Panc1 (cell line): ENCODE data around the gene TPP1. TPM values are rescaled to one million over a fixed set of nuclear protein-coding genes. Genes with fewer than 3 reads are reported as not detected.

Experiments used
- ATAC-seq: fragments of 200-7000 bp; cut with Tn5 transposase; 2 replicates; pipeline ENCODE4 v1.9.1; 2020; ENCODE audit warnings: mild to moderate bottlenecking, moderate library complexity
- BruUV-seq: library from RNA; stranded (reverse); fragments of 400-500 nt; replicated peaks from 2 replicates; lab custom pipeline; 2021; lab: Mats Ljungman, UMichigan
- CTCF ChIA-PET: fragments of 300-600 bp; sonication (Branson Sonifier 250); formaldehyde crosslinking; loops from one replicate; lab custom pipeline; 2022; ENCODE audit warnings: antibody characterized with exemption; lab: Charles Lee
- POLR2A ChIA-PET: fragments of 300-600 bp; sonication (Branson Sonifier 250); formaldehyde crosslinking; loops from one replicate; lab custom pipeline; 2022; ENCODE audit warnings: antibody characterized with exemption; lab: Charles Lee
- DNase-seq: peaks from one replicate; pipeline ENCODE4 v3.0.0-alpha.2; 2010; ENCODE audit warnings: low read depth, low spot score
- H3K27ac ChIP-seq: 2 replicates; pipeline ENCODE4 v1.5.1; 2011; ENCODE audit warnings: mild to moderate bottlenecking, low read length, inconsistent platforms
- H3K27me3 ChIP-seq: fragments of 200-500 bp; sonication (Bioruptor generic); 2 replicates; pipeline ENCODE4 v1.6.0; 2014; ENCODE audit warnings: low read length, inconsistent platforms; ENCODE audit not compliant: control insufficient read depth, insufficient read depth
- H3K36me3 ChIP-seq: fragments of 200-500 bp; sonication (Bioruptor generic); 2 replicates; pipeline ENCODE4 v1.5.1; 2014; ENCODE audit warnings: inconsistent platforms, mild to moderate bottlenecking, low read length, moderate library complexity; ENCODE audit not compliant: control insufficient read depth, insufficient read depth
- H3K4me1 ChIP-seq: 2 replicates; pipeline ENCODE4 v1.5.1; 2011; ENCODE audit warnings: inconsistent platforms, mild to moderate bottlenecking, low read length, moderate library complexity; ENCODE audit not compliant: control insufficient read depth, insufficient read depth
- H3K4me3 ChIP-seq, 2 experiments: 2 replicates each; pipeline ENCODE4 v1.5.1; 2011 to 2012; ENCODE audit warnings: low read depth in 2 of 2, low read length in 2 of 2, mild to moderate bottlenecking in 2 of 2, inconsistent platforms in 1 of 2, moderate library complexity in 1 of 2
- H3K9me3 ChIP-seq: fragments of 200-500 bp; sonication (Bioruptor generic); 2 replicates; pipeline ENCODE4 v1.5.1; 2014; ENCODE audit warnings: low read depth, mild to moderate bottlenecking, inconsistent platforms, low read length, moderate library complexity; ENCODE audit not compliant: control insufficient read depth, insufficient read depth
- CTCF ChIP-seq: fragments of 450-650 bp; IDR thresholded peaks from 2 replicates; pipeline ENCODE4 v1.5.1; 2017; ENCODE audit warnings: mild to moderate bottlenecking
- POLR2AphosphoS5 ChIP-seq: IDR thresholded peaks from 2 replicates; pipeline ENCODE4 v1.6.1; 2012; ENCODE audit warnings: mild to moderate bottlenecking, low read depth, low read length, moderate library complexity
- REST ChIP-seq, 2 experiments: IDR thresholded peaks; 2 replicates each; pipeline ENCODE4 v1.6.1; 2011 to 2012; ENCODE audit warnings: low read depth in 2 of 2, control low read depth in 1 of 2, low read length in 1 of 2, mild to moderate bottlenecking in 1 of 2, moderate library complexity in 1 of 2; ENCODE audit not compliant: insufficient read depth in 1 of 2
- SIN3A ChIP-seq: IDR thresholded peaks from 2 replicates; pipeline ENCODE4 v1.6.1; 2012; ENCODE audit warnings: low read depth, mild to moderate bottlenecking, low read length, moderate library complexity, borderline replicate concordance; ENCODE audit not compliant: insufficient read depth
- TCF7L2 ChIP-seq: IDR thresholded peaks from 2 replicates; pipeline ENCODE4 v1.6.1; 2011; ENCODE audit warnings: mild to moderate bottlenecking, low read depth, low read length, inconsistent platforms
- in situ Hi-C: cut with HindIII; loops from 2 replicates; pipeline ENCODE4 v1.10.0; 2016; ENCODE audit warnings: low sequenced_read_pairs, low pct_unique_long_range_greater_than_20kb
- intact Hi-C: fragments of 100-400 bp; cut with micrococcal nuclease; formaldehyde crosslinking; loops from one replicate; pipeline ENCODE4 v1.10.0; 2022; ENCODE audit not compliant: unreplicated experiment
- total RNA-seq: library from RNA; stranded (reverse); gene quantifications from one replicate; pipeline ENCODE4 v1.2.1, GENCODE V29; 2021; ENCODE audit not compliant: unreplicated experiment

TPP1 gene
- total RNA-seq, 1 experiment from 2014 or later: 200 TPM

GRCh38 chr11:6576471-6577373 is 42.5 kb downstream of the TPP1 start:
- H3K27me3 ChIP-seq: no peaks in the 10 kb centered on the region
- ATAC-seq (0 out of 2 replicates have a peak, but pooled peaks have one; percentile 44), DNase-seq (no peak)
- H3K36me3 ChIP-seq: no peaks in the 10 kb centered on the region
- ChIA-PET CTCF (interaction anchor here (0.6 kb wide), 1 partner anchor 104 kb away, joined by 3 read pairs; no protein-coding TSS in a partner anchor), POLR2A (no interaction called here)
- no peaks in the 10 kb centered on the region for H3K9me3 ChIP-seq
- no peaks in the 10 kb centered on the region for H3K4me1 ChIP-seq
- H3K27ac ChIP-seq: no peak overlapping the region
- intact Hi-C loops: no loop called here
- in situ Hi-C loops: no loop called here
- TF ChIP-seq SIN3A (no peak), POLR2AphosphoS5 (no peak), REST (IDR thresholded peaks at IDR 0.05; ENCODE audit: insufficient read depth in 1 of 2, low read depth in 2 of 2, low read length in 1 of 2) (no peak), TCF7L2 (no peak), CTCF (no peak)
- no peak overlapping the region for H3K4me3 ChIP-seq
- BruUV-seq: no TSS peak

- Histone ChIP-seq H3K27ac (no peak overlapping the region), H3K4me3 (no peak overlapping the region), H3K27me3 (no peaks in the 10 kb centered on the region), H3K9me3 (no peaks in the 10 kb centered on the region), H3K36me3 (no peaks in the 10 kb centered on the region), H3K4me1 (no peaks in the 10 kb centered on the region)
- DNase-seq (no peak), ATAC-seq (no peak)
- no TSS peak for BruUV-seq
- in situ Hi-C loops (no loop called here), intact Hi-C loops (no loop called here)
- CTCF ChIA-PET: no interaction called here
- TF ChIP-seq SIN3A (no peak), POLR2AphosphoS5 (no peak), CTCF (no peak), TCF7L2 (no peak), REST (IDR thresholded peaks at IDR 0.05; ENCODE audit: insufficient read depth in 1 of 2, low read depth in 2 of 2, low read length in 1 of 2) (no peak)
- POLR2A ChIA-PET: no interaction called here
Measured at GRCh38 chr11:6574816-6575715, 44.2 kb downstream of the TPP1 start.
